ENCODE measurements around the gene KIRREL3.

KIRREL3 gene

GRCh38 chr11:126437731-126438130, 562.8 kb downstream of the KIRREL3 start:
- H3K9me2 ChIP-seq (replicated peaks; ENCODE audit: insufficient read depth, low read length), result no peaks in the 10 kb centered on the region
- H3K27ac ChIP-seq (ENCODE audit: low read depth, low read length), result no peak overlapping the region
- H3K4me3 ChIP-seq (ENCODE audit: insufficient read depth, low read length, poor library complexity, severe bottlenecking), result no peak overlapping the region
- no peaks in the 10 kb centered on the region for H3K27me3 ChIP-seq (ENCODE audit: low read length)
- TF ChIP-seq EZH2phosphoT487 (conservative IDR thresholded peaks at IDR 0.05; ENCODE audit: low read length), result no peak
- TF ChIP-seq, protein P1, sequence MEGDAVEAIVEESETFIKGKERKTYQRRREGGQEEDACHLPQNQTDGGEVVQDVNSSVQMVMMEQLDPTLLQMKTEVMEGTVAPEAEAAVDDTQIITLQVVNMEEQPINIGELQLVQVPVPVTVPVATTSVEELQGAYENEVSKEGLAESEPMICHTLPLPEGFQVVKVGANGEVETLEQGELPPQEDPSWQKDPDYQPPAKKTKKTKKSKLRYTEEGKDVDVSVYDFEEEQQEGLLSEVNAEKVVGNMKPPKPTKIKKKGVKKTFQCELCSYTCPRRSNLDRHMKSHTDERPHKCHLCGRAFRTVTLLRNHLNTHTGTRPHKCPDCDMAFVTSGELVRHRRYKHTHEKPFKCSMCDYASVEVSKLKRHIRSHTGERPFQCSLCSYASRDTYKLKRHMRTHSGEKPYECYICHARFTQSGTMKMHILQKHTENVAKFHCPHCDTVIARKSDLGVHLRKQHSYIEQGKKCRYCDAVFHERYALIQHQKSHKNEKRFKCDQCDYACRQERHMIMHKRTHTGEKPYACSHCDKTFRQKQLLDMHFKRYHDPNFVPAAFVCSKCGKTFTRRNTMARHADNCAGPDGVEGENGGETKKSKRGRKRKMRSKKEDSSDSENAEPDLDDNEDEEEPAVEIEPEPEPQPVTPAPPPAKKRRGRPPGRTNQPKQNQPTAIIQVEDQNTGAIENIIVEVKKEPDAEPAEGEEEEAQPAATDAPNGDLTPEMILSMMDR (IDR thresholded peaks at IDR 0.05; ENCODE audit: insufficient read depth, low read length, poor library complexity, severe bottlenecking), result no peak
- no peak overlapping the region for H2AFZ ChIP-seq (ENCODE audit: low read depth, low read length, severe bottlenecking)
- no peaks in the 10 kb centered on the region for H4K20me1 ChIP-seq (ENCODE audit: low read depth, low read length)
- H3F3A ChIP-seq (ENCODE audit: insufficient read depth), result no peaks in the 10 kb centered on the region
- H3K79me2 ChIP-seq (ENCODE audit: insufficient read depth, low read length), result no peaks in the 10 kb centered on the region
- H3K9ac ChIP-seq (ENCODE audit: low read length), result no peak overlapping the region
- H3K9me3 ChIP-seq (ENCODE audit: insufficient read depth, low read length), result no peaks in the 10 kb centered on the region
- no peak overlapping the region for H3K4me2 ChIP-seq (ENCODE audit: low read depth, low read length, poor library complexity, severe bottlenecking)
- no peaks in the 10 kb centered on the region for H3K36me3 ChIP-seq (ENCODE audit: low read length)

- no peak overlapping the region for H3K4me3 ChIP-seq (ENCODE audit: insufficient read depth, low read length, poor library complexity, severe bottlenecking)
- TF ChIP-seq EZH2phosphoT487 (conservative IDR thresholded peaks at IDR 0.05; ENCODE audit: low read length), result no peak
- TF ChIP-seq, protein P1 (IDR thresholded peaks at IDR 0.05; ENCODE audit: insufficient read depth, low read length, poor library complexity, severe bottlenecking), result no peak
- H3K79me2 ChIP-seq (ENCODE audit: insufficient read depth, low read length), result no peaks in the 10 kb centered on the region
Measured at GRCh38 chr11:126436209-126436755, 564.3 kb downstream of the KIRREL3 start.

DNA sequence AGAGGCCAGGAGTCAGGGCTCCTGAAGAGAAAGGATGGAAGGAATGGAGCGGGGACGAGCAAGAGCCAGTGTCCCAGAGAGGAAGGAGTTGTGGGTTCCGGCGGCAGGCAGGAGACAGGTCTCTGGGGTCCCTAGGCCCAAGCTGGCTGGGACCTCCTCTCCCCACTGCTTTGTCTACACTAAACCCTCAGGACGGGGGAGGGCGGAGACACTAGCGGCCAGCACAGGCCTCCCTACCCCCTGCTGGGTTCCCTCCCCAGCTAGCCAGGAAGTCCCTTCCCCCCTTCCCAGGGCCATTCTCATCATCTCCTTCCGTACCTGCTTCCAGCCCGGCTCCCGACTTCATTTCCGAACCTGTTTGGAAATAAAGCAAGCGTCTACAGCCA, 565.6 kb downstream of the KIRREL3 start:
- H3K4me3 ChIP-seq (ENCODE audit: insufficient read depth, low read length, poor library complexity, severe bottlenecking), result no peak overlapping the region
- no peak overlapping the region for H3K9ac ChIP-seq (ENCODE audit: low read length)
- no peaks in the 10 kb centered on the region for H4K20me1 ChIP-seq (ENCODE audit: low read depth, low read length)
- H3K79me2 ChIP-seq (ENCODE audit: insufficient read depth, low read length), result no peaks in the 10 kb centered on the region
- H3F3A ChIP-seq (ENCODE audit: insufficient read depth), result no peaks in the 10 kb centered on the region
- H3K4me2 ChIP-seq (ENCODE audit: low read depth, low read length, poor library complexity, severe bottlenecking), result no peak overlapping the region
- H3K27ac ChIP-seq (ENCODE audit: low read depth, low read length), result no peak overlapping the region
- H3K36me3 ChIP-seq (ENCODE audit: low read length), result no peaks in the 10 kb centered on the region
- H3K9me3 ChIP-seq (ENCODE audit: insufficient read depth, low read length), result no peaks in the 10 kb centered on the region
- no peak overlapping the region for H2AFZ ChIP-seq (ENCODE audit: low read depth, low read length, severe bottlenecking)
- H3K9me2 ChIP-seq (replicated peaks; ENCODE audit: insufficient read depth, low read length), result no peaks in the 10 kb centered on the region
- H3K27me3 ChIP-seq (ENCODE audit: low read length), result no peaks in the 10 kb centered on the region
- no peak for TF ChIP-seq EZH2phosphoT487 (conservative IDR thresholded peaks at IDR 0.05; ENCODE audit: low read length)
- TF ChIP-seq, protein P1 (IDR thresholded peaks at IDR 0.05; ENCODE audit: insufficient read depth, low read length, poor library complexity, severe bottlenecking), result no peak

More at GRCh38 chr11:126436209-126436755, 564.3 kb downstream of the KIRREL3 start:
- H3K4me2 ChIP-seq (ENCODE audit: low read depth, low read length, poor library complexity, severe bottlenecking), result no peak overlapping the region
- H3K9me3 ChIP-seq (ENCODE audit: insufficient read depth, low read length), result no peaks in the 10 kb centered on the region
- no peak overlapping the region for H3K9ac ChIP-seq (ENCODE audit: low read length)
- H2AFZ ChIP-seq (ENCODE audit: low read depth, low read length, severe bottlenecking), result no peak overlapping the region
- no peaks in the 10 kb centered on the region for H3F3A ChIP-seq (ENCODE audit: insufficient read depth)
- H3K27me3 ChIP-seq (ENCODE audit: low read length), result no peaks in the 10 kb centered on the region
- no peak overlapping the region for H3K27ac ChIP-seq (ENCODE audit: low read depth, low read length)
- no peaks in the 10 kb centered on the region for H4K20me1 ChIP-seq (ENCODE audit: low read depth, low read length)
- no peaks in the 10 kb centered on the region for H3K36me3 ChIP-seq (ENCODE audit: low read length)
- H3K9me2 ChIP-seq (replicated peaks; ENCODE audit: insufficient read depth, low read length), result no peaks in the 10 kb centered on the region

Data from SU-DHL-6 (cell line).